Measurements from ENCODE around the gene DNAH3.
"Not testable (repeated sequence)": the region's sequence is repeated elsewhere in the genome, so short reads cannot be mapped to it uniquely, and the experiment has no call there.

The DNAH3 gene

DNA sequence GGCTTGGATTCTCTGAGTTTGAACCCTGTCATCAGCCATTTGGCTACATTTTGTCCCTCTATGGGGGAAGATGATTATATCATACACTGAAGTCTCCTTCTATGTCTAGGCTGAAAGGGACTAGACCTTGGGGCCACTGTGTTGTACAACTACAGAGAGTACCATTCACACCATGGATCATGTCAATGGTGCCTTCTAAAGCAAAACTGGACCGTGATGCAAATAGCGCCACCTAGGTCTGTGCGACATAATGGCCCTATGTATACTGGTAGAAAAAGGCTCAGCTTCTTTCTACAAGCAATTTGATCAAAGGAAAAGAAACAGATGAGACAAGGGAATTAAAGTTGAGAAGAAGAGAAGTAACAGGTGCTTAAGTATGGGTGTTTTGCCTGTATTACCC is 149.4 kb downstream of the DNAH3 start:
- peak; percentile 8 for DNase-seq
- TF ChIP-seq, protein P1, sequence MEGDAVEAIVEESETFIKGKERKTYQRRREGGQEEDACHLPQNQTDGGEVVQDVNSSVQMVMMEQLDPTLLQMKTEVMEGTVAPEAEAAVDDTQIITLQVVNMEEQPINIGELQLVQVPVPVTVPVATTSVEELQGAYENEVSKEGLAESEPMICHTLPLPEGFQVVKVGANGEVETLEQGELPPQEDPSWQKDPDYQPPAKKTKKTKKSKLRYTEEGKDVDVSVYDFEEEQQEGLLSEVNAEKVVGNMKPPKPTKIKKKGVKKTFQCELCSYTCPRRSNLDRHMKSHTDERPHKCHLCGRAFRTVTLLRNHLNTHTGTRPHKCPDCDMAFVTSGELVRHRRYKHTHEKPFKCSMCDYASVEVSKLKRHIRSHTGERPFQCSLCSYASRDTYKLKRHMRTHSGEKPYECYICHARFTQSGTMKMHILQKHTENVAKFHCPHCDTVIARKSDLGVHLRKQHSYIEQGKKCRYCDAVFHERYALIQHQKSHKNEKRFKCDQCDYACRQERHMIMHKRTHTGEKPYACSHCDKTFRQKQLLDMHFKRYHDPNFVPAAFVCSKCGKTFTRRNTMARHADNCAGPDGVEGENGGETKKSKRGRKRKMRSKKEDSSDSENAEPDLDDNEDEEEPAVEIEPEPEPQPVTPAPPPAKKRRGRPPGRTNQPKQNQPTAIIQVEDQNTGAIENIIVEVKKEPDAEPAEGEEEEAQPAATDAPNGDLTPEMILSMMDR (IDR thresholded peaks at IDR 0.05; ENCODE audit: low read depth, low read length, missing control alignments): peak; percentile 63

DNA sequence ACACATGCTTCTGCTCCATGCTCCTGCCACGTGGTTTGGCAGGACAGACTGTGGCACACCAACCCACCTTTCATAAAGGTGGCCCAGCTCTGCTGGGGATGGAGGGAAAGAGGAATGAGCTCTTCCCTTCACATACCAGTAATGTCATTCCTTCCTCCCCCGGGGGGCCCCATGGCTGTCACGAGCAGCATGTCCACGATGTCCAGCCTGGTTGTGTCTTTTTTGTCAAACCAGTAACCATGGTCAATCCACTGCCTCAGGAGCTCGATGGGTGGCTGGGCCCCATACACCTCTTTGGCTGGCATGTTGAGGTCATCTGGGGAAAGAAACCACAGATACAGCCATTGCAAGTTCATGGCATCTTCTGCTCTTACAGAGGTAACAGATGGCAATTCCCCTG is 153.5 kb downstream of the DNAH3 start:
- in situ Hi-C loops (cut with HindIII; ENCODE audit: low pct_ligation_motif_present, low sequenced_read_pairs): no loop called here
- H3K4me3 ChIP-seq (ENCODE audit: low read depth, low read length): no peak overlapping the region
- no peak for DNase-seq
- H3K27me3 ChIP-seq (replicated peaks): no peaks in the 10 kb centered on the region
- TF ChIP-seq, protein P1 (IDR thresholded peaks at IDR 0.05; ENCODE audit: low read depth, low read length, missing control alignments): no peak
- H3K27ac ChIP-seq: no peak overlapping the region
- no peaks in the 10 kb centered on the region for H3K36me3 ChIP-seq (replicated peaks)

More for the DNA sequence above, 149.4 kb downstream of the DNAH3 start:
- H3K27me3 ChIP-seq (replicated peaks): no peaks in the 10 kb centered on the region
- in situ Hi-C loops (cut with HindIII; ENCODE audit: low pct_ligation_motif_present, low sequenced_read_pairs): no loop called here
- no peak overlapping the region for H3K27ac ChIP-seq
- no peak overlapping the region for H3K4me3 ChIP-seq (ENCODE audit: low read depth, low read length)
- no peaks in the 10 kb centered on the region for H3K36me3 ChIP-seq (replicated peaks)

DNA sequence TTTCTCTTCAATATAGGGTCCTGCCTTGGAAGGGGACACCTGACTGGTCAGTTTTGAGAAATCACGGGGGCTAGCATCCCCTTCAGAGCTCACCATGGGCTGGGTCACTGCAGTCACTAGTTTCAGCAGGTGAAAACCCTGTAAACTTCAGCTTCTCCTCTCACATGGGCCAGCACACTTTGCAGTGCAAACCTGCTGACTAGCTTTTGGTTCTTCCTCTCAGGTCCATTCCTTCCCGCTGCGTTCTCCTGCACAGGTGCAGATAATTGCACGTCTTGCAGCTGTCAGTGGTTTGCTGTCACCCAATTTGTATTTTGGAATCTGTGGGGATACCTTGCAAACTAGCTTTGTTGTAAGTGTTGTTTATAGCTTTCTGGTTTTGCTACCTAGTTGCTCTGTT is 154.9 kb downstream of the DNAH3 start:
- Histone ChIP-seq H3K36me3 (replicated peaks) (no peaks in the 10 kb centered on the region), H3K4me3 (ENCODE audit: low read depth, low read length) (no peak overlapping the region), H3K27ac (no peak overlapping the region), H3K27me3 (replicated peaks) (no peaks in the 10 kb centered on the region)
- no peak for DNase-seq
- in situ Hi-C loops (cut with HindIII; ENCODE audit: low pct_ligation_motif_present, low sequenced_read_pairs): no loop called here
- TF ChIP-seq, protein P1 (IDR thresholded peaks at IDR 0.05; ENCODE audit: low read depth, low read length, missing control alignments): no peak

- H3K27me3 ChIP-seq (replicated peaks); in situ Hi-C loops (cut with HindIII; ENCODE audit: low pct_ligation_motif_present, low sequenced_read_pairs); H3K4me3 ChIP-seq (ENCODE audit: low read depth, low read length); H3K36me3 ChIP-seq (replicated peaks); DNase-seq; H3K27ac ChIP-seq: not testable (repeated sequence)
Observed at GRCh38 chr16:20989496-20990070, 161.1 kb downstream of the DNAH3 start.

GRCh38 chr16:20987049-20987448 is 163.6 kb downstream of the DNAH3 start:
- in situ Hi-C loops (cut with HindIII; ENCODE audit: low pct_ligation_motif_present, low sequenced_read_pairs): no loop called here
- DNase-seq: no peak
- Histone ChIP-seq H3K27me3 (replicated peaks) (no peaks in the 10 kb centered on the region), H3K4me3 (ENCODE audit: low read depth, low read length) (no peak overlapping the region), H3K36me3 (replicated peaks) (no peaks in the 10 kb centered on the region), H3K27ac (no peak overlapping the region)
- TF ChIP-seq, protein P1 (IDR thresholded peaks at IDR 0.05; ENCODE audit: low read depth, low read length, missing control alignments): no peak

GRCh38 chr16:20984019-20984418 is 166.6 kb downstream of the DNAH3 start:
- DNase-seq: no peak
- TF ChIP-seq, protein P1 (IDR thresholded peaks at IDR 0.05; ENCODE audit: low read depth, low read length, missing control alignments): no peak
- Histone ChIP-seq H3K27ac (no peak overlapping the region), H3K36me3 (replicated peaks) (no peaks in the 10 kb centered on the region), H3K27me3 (replicated peaks) (no peaks in the 10 kb centered on the region), H3K4me3 (ENCODE audit: low read depth, low read length) (no peak overlapping the region)
- in situ Hi-C loops (cut with HindIII; ENCODE audit: low pct_ligation_motif_present, low sequenced_read_pairs): no loop called here

Data from brain microvascular endothelial cell (primary cell).